SIG-M5 treated with dmso at 0.1 percent for 504 hours (cell line): Measurements from ENCODE around the gene RASD1.
A peak's percentile ranks its signal among the peaks of the same experiment; 100 is the strongest.

Source experiments
- DNase-seq: peaks from one replicate; lab custom pipeline; 2025; ENCODE audit not compliant: unreplicated experiment; lab: John Stamatoyannopoulos, UW

RASD1 gene, protein sequence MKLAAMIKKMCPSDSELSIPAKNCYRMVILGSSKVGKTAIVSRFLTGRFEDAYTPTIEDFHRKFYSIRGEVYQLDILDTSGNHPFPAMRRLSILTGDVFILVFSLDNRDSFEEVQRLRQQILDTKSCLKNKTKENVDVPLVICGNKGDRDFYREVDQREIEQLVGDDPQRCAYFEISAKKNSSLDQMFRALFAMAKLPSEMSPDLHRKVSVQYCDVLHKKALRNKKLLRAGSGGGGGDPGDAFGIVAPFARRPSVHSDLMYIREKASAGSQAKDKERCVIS

DNA sequence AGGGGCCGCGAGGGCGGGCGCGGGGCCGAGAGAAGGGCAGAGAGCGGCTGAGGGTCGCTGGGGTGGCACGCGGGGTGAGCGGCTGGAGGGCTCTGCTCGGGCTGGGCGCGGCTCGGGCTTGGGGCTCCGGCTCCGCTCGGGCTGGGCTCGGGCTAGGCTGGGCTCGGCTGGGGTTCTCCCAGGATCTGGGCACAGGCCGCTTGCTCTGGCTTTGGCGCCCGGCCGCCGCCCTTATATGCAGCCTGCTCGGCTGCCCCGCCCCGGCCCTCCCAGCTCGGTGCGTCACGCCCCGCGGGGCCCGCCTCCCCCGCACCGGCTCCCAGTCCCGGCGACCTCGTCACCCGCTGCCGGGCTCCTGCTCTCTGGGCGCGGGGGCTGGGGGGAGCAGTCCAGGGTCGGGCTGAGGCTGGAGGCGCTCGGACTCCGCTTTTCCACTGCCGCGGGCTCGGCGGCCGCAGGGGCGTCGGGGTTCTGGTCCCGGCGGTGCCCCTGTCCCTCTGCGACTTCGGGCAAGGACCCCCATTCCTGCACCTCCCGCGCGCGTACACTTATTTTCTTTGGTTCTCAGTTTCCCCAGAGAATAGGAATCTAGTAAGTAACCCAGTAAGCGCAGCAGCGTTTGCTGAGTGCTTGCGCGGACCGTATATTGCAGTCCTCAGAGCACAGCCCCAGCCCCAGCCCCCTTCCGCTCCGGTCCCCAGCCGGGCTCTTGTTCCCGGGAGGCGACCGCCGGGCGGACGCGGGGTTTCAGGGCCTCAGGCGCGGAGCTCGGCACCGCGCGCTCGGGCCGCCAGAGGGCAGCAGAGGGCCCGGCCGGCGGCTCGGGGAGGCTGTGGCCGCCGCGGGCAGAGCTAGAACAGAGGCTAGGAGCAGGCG, at the start of gene RASD1:
Gene RASD1, minus strand, starts transcription at position 207 of the 876 bp plus-strand sequence. CDS start 214 bp downstream, outside the sequence.
- DNase-seq, result peak; percentile 66

DNA sequence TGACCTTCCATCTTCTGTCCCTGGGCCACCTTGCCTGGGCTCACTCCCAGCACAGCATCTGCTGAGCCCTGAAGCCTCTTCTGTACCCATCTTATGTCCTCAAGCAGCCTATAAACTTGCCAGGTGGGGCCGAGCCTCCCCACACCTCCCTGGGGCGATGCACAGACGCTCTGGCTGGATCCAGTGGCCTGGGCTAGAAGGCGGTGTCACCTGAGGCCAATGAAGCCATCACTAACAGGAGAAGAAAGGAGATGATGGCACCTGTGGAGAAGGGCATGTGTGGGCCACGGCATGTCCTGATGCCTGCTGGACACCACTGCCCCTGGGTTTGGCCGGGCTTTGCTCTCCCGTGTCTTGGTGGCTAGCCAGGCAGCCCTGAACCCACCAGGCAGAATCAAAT, 49.8 kb upstream of the RASD1 start:
- no peak for DNase-seq

DNA sequence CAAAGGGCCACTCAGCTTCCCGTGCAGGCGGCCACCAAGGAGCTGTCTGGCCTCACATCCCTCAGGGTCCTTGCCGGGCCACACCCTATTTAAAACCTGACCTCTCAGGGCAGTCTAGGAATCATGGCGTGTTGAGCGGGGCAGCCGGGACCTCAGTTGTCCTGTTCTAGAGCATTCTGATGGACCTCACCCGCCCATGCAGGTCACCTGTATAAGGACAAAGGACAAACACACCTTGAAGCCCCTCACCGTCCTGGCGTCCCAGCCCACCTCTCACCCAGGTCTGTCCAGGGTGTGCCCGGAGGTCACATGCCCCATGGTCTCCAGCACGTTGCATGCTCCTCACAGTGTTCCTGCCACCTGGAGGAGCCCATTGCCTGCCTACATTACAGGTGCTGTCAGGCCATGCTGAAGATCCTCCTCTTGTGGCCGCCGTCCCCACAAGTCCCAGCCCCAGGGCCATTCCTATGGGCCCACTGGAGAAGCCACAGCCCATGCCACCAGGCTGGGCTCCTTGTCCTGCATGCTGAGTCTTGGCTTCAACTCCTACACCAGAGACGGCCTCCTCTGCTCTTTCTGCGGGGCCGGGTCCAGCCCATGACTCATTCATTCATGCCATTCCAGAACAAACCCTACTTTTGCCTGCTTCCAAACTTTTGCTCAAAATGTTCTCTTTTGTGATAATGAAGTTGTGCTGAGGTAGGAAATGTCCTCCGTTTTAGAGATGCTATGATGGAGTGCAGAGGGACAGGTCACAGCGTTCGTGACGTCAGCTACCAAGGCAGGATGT, 49.0 kb upstream of the RASD1 start:
- DNase-seq, result no peak

DNA sequence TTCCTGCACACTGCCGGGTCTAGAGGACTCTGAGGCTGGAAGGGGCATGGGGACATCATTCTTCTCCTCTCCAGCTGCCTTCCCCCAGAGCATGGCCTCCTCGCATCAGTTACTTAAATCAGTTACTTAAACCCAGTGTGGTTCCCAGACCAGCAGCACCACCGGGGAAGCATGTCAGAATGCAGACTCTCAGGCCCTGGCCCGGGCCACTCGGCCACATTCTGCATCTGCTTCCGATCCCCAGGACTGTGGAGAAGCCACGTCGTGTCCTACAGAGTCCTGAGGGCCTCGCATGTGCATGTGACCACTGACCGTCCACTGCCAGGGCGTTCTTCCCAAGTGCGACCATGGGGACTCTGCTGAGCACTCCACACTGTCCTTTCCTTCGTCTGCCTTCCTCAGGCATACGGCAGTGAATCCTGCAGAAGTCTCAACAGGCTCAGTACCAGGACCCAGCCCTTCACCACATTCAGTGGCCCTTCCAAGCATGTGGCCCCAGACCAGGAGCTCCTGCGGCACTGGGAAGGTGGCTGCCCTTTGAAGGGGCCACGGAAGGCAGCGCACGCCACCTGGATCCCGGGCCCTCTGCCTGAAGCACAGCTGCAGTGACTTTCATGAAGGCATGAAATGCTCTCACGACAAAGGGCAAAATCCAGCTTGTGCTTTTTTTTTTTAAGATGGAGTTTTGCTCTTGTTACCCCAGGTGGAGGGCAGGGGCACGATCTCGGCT, 46.9 kb upstream of the RASD1 start:
- no peak for DNase-seq

DNA sequence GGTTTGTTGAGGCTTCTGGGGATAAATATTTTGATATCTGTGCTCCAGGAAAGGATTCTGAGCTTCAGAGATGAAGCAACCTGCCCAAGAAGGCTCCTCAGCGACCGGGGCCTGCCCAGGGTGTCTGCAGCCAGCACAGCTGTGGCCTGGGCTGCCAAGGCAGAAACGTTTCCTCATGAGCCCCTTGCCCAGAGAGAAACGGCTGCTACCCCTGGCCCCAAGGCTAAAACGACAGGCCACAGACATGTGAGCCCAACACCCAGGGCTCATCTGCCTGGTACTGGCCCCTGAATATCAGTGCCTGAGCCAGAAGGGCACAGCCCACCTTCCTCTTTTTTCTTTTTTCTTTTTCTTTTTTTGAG, 45.4 kb upstream of the RASD1 start:
- DNase-seq, result no peak

DNA sequence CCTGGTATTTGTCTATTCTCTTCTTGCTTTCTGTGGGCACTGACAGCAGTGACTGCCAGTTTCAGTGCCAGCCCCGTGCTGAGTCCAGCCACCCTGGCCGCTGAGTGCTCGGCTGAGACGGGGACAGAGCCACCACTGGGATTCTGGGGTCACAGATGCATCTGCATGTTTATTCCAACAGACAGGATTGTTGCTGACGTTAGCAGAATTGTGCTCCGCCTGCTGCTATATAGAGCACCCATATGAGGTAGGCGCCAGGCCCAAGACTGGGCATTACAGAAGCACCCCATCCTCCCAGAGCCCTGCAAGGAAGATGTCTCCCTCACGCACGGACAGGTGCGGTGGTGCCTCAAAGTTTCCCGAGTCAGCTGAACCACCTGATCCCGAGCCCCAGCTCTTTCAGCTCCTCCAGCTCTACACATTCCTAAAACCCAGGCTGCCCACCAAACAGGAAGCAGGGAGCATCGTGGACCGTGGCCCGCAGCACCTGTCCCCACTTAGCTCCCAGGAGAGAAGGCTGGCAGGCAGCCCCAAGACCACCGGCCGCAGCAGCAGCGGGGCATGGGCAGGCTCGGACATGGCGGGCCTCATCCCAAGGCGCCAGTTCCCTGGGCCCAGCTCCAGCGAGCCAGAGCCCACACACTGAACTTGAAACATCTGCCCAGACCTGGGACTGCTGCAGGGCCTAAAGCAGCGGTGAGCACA, 44.9 kb upstream of the RASD1 start:
- no peak for DNase-seq

DNA sequence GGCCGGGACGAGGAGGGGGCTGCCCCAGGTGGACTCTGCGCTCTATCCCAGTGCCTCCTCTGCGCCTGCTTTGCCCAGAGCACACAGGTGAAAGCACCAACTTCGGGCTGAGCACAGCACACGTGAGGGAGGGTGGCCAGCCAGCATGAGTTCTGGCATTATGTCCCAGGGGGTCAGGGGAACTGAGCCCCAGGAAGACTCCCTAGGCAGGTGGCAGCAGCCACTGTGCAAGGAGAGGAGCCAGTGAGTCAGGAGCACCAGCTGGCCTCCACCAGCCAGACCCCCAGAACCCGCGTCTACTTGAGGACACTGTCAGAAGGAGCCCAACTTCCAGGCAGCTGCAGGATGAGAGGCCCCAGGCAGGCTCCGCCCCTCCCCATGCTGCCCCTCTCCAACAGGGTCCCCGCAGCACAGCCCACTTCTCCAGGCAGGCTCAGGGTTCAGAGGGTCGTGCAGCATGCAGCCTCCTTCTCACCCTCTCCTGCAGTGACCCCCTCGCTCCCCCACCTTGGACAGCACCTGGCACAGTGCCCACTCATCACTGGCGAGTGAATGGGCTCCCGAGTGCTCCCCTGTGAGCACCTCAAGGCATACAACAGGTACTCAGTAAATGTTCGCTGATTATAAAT, 44.2 kb upstream of the RASD1 start:
- DNase-seq, result no peak

DNA sequence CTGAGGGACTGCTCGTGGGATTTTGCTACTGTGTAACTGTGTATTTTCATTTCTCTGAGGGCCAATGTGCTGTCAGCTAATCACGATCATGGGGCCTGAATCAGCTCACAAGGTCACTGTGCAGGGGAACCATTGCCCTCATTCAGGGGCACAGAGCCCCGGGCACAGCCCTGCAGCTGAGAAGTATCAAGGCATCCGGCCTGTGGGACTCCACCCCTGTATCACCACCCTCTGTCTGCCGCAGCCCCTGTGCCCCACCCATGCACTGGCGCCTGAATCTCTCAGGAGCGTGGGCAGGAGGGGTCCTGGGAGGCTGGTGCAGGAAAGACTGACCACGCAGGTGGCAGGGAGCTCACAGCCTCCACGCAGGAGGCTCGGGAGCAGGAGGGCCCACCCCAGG, 43.4 kb upstream of the RASD1 start:
- DNase-seq, result no peak

DNA sequence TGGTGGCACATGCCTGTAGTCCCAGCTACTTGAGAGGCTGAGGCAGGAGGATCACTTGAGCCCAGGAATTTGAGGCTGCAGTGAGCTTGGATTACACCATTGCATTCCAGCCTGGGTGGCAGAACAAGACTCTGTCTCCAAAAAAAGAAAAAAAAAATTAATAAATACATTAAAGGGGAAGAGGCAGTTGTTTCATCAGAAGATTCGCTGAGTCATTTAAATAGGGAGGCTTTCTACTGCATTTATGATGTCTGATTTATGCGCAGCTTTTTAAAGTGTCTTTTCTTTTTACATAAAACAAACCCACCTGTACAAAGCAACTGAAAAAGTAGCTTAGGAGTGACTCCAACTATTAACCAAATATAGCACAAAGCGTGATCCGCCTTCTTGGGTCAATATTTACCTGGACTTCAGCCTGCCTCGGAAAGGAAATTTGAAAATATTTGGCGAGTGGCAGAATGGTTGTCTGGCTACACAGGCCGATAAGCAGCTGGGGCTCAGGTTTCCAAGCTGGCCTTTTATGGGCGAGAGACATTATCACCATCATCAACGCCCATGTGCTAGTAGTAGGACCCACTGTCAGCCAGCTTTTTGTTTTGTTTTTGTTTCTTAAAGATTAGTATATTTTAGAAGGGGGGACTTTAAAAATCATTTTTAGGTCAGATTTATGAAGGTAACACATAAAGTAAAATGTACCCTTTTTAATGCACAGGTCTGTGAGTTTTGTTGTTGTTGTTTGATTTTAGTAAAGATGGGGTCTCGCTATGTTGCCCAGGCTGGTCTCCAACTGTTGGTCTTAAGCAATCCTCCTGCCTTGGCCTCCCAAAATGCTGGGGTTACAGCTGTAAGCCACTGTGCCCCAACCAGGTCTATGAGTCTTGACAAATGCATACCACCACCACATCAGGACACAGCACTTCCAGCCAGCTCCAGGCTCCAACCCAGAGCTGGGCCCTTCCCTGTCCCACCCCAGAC, 42.5 kb upstream of the RASD1 start:
- DNase-seq, result peak; percentile 53

DNA sequence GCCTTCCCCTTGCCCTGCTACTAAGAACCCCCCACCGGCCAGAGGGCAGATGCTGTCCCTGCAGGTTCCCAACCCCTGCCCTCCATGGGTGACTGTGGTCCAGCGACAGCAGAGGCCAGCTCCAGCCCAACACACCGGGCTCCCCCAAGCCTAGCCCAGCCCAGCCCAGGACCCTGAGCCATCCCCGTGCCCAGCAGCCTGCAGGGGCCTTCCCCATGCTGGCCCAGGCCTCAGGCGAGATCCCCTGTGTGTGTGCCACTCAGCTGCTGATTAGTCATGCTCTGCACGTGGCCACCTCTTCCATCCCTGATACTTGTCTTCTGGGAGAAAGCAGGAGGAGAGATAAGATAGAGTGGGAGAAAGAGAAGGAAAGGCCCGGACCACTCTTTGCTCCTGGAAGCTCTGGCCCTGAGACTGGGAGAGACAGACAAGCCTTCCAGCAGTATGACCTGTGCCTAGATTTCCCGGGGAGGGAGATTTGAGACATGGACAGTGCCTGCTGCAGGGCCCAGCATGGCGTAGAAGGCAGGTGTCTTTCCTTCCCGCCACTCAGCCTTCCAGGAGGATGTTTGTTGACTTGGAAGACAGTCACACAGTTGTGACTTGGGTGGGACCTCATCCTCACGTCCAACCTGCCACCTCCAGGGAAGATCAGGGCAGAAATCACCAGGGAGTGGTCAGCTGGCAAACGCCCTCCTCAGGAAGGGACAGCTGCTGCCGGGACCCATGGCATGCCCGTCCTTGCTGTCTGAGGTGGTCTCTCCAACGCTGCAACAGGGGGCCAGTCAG, 41.3 kb upstream of the RASD1 start:
- DNase-seq, result no peak

DNA sequence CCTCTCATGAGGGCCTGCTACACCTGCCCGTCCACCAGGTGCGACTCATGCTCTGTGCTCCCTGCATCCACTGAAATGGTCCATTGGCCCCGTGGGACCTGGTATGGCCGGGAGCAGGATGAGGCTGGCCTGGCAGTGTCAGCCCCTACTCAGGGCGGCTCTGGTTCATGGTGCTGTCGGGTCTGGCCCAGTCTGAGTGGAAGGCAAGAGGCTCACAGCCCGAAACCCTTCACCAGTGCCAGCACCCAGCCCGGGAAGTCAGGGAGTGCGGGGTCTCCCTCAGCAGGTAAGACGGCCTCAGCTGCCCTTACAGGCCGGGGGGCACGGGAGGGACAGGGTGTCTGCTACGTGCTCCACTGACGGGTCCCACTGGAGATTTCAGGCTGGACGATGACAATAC, 40.5 kb upstream of the RASD1 start:
- DNase-seq, result no peak

DNA sequence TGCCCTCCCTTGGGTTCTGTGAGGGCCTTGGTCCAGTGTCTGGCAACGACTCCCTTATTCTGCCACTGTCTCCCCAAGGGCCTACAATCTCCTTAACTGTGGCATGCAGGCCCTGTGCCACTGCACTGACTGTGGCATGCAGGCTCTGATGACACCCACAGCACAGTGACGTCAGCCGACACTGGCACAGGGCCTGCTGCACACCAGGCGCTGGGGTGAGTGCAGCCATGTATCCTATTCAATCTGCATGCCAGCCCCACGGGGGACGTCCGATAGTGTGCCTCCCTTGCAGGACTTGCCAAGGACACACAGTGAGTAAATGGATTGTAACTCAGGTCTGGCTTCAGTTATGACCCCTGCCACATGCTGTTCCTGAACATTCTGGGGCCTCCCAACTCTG, 39.8 kb upstream of the RASD1 start:
- no peak for DNase-seq

DNA sequence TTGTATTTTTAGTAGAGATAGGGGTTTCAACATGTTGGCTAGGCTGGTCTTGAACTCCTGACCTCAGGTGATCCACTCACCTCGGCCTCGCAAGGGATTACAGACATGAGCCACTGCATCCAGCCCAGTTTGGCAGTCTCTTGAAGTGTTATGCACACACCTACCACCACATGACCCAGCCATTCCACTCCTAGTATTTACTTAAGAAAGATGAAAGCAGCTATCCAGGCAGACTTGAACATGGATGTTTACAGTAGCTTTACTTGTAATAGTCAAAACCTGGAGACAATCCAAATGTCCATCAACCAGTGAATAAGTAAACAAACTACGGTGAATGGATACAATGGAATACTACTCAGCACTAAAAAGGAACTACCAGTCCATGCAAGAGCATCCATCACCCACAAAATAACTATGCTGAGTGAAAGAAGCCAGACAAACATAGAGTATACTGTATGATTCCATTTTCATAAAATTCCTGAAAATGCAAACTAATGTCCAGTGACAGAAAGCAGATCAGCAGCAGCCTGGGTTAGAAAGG, 37.8 kb upstream of the RASD1 start:
- peak; percentile 3 for DNase-seq

DNA sequence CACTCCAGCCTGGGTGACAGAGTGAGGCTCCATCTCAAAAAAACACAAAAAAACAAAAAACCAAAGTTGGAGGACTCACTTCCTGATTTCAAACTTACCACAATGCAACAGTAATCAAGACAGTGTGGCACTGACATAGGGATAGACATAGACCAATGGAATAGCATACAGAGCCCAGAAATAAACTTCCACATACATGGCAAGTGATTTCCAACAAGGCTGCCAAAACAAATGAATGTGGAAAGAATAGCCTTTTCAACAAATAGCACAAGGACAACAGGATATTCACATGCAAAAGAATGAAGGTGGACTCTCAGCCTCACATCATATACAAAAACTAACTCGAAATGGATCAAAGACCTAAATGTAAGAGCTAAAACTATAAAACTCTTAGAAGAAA, 36.8 kb upstream of the RASD1 start:
- no peak for DNase-seq

DNA sequence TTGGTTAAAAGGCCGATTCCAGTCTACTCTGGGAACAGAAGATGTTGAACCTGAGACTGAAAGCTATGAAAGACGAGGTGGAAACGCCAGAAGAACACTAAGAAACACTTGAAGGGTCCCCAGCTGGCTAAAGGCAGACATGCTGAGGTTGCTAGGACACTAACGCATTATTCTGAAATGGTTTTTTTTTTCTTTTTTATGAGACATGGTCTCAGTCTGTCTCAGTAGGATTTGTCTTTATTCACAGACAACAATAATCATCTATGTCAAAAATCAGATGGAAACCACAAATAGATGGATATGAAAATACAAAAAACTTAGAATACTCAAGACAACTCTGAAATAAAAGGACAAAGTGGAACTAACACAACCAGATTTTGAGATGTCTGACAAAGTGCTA, 35.0 kb upstream of the RASD1 start:
- DNase-seq, result no peak

DNA sequence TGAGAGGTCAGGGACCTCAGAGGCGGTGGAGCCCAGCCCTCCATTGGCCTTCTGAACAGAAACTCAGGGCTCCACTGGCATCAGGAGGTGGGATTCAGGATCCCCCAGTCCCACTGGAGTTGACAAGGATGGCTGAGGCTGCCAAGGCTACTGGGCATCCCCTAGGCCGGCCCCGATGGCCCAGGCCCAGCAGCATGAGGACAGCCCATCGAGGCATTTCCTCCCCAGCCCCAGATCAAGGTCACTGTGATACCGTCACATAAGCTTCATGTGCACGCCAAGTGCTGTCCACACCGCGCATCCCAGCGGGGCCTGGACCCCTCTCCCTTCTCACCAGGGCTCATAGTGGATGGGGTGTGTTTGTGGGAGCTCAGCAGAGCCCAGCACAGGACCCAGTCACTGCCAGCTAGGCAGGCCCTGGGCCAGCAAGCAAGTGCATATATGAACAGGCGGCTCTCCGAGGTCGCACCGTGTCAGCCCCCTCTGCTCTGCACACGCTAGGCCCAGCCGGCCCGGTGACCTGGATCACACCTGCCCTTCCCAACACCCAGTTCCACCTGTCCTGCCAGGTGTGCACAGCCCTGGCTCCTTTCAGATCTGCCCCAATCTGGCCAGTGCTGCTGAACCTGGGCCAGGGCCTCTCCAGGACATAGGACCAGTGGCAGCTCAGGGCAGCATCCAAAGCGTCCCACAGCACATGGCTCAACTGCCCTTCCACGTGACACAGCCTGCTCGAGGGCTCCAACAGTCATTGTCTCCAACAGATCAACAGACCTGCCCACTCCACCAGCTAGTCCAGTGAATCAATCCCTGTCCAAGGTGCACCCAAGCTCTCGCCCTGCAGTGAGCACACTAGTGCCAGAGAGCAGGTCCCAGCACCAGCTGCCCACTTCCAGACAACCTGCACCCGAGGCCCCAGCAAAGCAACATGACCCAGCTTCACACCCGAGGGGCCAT, 32.8 kb upstream of the RASD1 start:
- no peak for DNase-seq
